Skeletal muscle satellite cell (primary cell): ENCODE results near the gene MOSPD2.

Experiments used
- H3K27me3 ChIP-seq: 2 replicates; pipeline ENCODE4 v1.7.0; 2013; ENCODE audit warnings: low read length; ENCODE audit not compliant: control insufficient read depth, insufficient read depth
- H3K36me3 ChIP-seq: 2 replicates; pipeline ENCODE4 v1.7.0; 2013; ENCODE audit warnings: mild to moderate bottlenecking, control low read depth, low read length; ENCODE audit not compliant: insufficient read depth
- H3K4me1 ChIP-seq: 2 replicates; pipeline ENCODE4 v1.7.0; 2013; ENCODE audit warnings: low read length; ENCODE audit not compliant: control insufficient read depth, insufficient read depth
- H3K4me2 ChIP-seq: 2 replicates; pipeline ENCODE4 v1.7.0; 2013; ENCODE audit warnings: mild to moderate bottlenecking, low read length
- H3K4me3 ChIP-seq: 2 replicates; pipeline ENCODE4 v1.7.0; 2013; ENCODE audit warnings: low read length
- H3K9ac ChIP-seq: 2 replicates; pipeline ENCODE4 v1.7.0; 2013; ENCODE audit warnings: mild to moderate bottlenecking, low read depth, low read length, moderate library complexity
- H3K9me3 ChIP-seq: replicated peaks from 2 replicates; pipeline ENCODE4 v1.7.0; 2013; ENCODE audit warnings: mild to moderate bottlenecking, control low read depth, low read length

MOSPD2 gene

DNA sequence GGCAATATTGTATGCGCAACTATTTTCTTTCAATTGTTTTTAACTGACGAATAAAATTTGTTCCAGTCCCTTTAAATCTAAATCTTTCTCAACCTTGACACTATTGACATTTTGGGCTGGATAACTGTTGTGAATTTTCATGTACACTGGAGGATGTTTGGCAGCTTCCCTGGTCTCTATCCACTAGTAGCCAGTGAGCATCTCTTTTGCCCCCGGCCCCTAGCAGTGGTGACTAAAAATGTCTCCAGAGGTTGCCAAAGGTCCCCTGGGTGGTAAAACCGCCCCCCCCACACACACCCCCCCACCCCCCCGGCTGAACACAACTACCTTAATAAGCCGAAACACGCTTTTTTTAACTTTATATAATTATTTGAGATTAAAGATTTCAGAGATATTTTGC, 866 bp upstream of the MOSPD2 start:
- no peaks in the 10 kb centered on the region for H3K4me1 ChIP-seq
- H3K4me2 ChIP-seq = peak overlapping the region; percentile 81
- no peaks in the 10 kb centered on the region for H3K27me3 ChIP-seq
- H3K9me3 ChIP-seq = no peaks in the 10 kb centered on the region
- no peaks in the 10 kb centered on the region for H3K36me3 ChIP-seq
- H3K9ac ChIP-seq = peak overlapping the region; percentile 72
- peak overlapping the region; percentile 87 for H3K4me3 ChIP-seq

DNA sequence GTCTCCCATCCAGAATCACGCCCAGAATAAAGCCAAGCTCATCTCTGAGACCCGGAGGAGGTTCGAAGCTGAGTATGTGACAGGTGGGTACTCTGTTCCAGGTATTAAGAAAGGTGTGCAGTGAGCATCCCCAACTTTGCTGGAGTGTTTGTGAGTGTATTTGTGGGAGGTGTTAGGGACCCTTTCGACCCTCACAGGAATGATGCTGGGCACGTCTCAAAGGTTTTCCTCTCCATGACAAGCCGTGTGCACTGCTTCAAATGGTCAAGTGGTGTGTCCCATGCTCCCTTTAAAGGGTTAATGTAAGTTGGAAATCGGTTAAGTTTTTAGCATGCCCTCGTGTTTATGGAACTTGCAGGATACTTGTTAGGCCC, 442 bp downstream of the MOSPD2 start:
- H3K4me1 ChIP-seq = no peaks in the 10 kb centered on the region
- peak overlapping the region; percentile 84 for H3K4me2 ChIP-seq
- H3K9me3 ChIP-seq = no peaks in the 10 kb centered on the region
- H3K4me3 ChIP-seq = peak overlapping the region; percentile 93
- H3K27me3 ChIP-seq = no peaks in the 10 kb centered on the region
- H3K9ac ChIP-seq = peak overlapping the region; percentile 94
- H3K36me3 ChIP-seq = no peaks in the 10 kb centered on the region

DNA sequence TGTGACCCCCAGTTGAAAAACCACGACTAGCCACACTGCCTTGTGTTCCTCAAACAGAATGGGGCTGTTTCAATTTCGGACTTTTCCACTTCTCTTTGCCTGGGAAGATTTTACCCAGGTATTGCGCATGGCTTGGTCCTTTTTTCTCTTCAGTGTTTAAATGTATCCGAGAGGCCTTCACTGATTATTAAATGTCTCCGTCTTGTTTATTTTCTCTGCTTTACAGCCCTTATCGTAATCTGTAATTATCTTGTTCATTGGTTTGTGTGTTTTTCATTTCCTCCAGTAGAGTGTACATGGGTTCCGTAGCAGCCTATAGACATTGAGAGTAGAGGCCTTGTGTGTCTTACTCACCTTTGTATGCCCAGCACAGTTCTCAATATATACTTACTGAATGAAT, 2.4 kb downstream of the MOSPD2 start:
- H3K9ac ChIP-seq = no peak overlapping the region
- H3K4me1 ChIP-seq = no peaks in the 10 kb centered on the region
- H3K4me3 ChIP-seq = no peak overlapping the region
- no peaks in the 10 kb centered on the region for H3K27me3 ChIP-seq
- H3K36me3 ChIP-seq = no peaks in the 10 kb centered on the region
- H3K9me3 ChIP-seq = no peaks in the 10 kb centered on the region
- no peak overlapping the region for H3K4me2 ChIP-seq

DNA sequence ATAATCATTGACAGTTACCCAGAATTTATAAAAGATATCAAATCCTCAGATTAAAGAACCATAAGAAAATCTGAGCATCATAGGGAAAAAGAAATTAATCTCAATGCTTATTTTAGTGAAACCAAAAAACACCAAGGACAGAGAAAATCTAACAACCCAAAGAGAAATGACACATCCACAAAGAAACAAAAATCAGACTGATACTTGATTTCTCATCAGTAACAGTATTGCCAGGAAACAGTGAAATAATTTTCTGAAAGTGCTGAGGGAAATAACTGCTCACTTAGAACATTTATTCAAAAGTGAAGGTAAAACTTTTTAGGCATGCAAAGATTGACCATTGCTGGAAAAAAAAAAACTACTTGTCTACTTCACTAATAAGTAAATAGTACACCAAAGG, 10.6 kb downstream of the MOSPD2 start:
- H3K36me3 ChIP-seq = no peaks in the 10 kb centered on the region
- no peaks in the 10 kb centered on the region for H3K4me1 ChIP-seq
- H3K4me2 ChIP-seq = no peak overlapping the region
- no peak overlapping the region for H3K9ac ChIP-seq
- no peaks in the 10 kb centered on the region for H3K27me3 ChIP-seq
- no peak overlapping the region for H3K4me3 ChIP-seq
- H3K9me3 ChIP-seq = no peaks in the 10 kb centered on the region

DNA sequence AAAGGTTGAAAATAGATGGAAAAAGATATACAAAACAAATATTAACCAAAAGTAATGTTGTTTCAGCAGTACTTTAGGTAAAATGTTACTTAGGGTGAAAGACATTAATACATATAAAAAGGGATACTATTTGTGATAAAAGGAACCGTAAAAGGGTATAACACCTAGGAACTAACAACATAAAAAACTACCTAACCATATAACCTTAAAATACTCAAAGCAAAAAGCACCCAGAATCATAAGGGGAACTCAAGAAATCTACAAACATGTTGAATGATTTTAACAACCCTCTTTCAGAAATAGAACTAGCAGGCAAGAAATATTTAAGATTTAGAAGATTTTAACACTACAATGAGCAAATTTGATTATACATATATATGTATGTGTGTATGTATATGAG, 11.5 kb downstream of the MOSPD2 start:
- Histone ChIP-seq H3K36me3 (no peaks in the 10 kb centered on the region), H3K9me3 (no peaks in the 10 kb centered on the region), H3K4me1 (no peaks in the 10 kb centered on the region), H3K27me3 (no peaks in the 10 kb centered on the region), H3K4me2 (no peak overlapping the region), H3K9ac (no peak overlapping the region), H3K4me3 (no peak overlapping the region)

DNA sequence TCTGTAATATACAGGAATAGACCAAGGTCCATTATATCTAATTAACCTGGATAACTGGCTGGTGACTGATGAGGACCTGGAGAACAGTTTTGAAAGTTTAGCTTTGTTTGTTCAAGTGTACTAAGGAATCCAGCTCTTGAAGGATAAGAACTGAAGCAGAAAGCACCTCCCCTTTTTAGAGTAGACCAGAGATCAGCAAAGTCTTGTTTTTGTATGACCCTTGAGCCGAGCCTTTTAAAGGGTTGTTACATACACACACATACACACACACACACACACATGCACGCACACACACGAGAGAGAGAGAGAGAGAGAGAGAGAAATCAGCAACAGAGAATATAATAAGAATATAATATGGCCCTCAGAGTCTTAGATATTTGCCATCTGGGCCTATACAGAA, 13.0 kb downstream of the MOSPD2 start:
- Histone ChIP-seq H3K4me1 (no peaks in the 10 kb centered on the region), H3K4me2 (no peak overlapping the region), H3K9ac (no peak overlapping the region), H3K9me3 (no peaks in the 10 kb centered on the region), H3K4me3 (no peak overlapping the region), H3K36me3 (no peaks in the 10 kb centered on the region), H3K27me3 (no peaks in the 10 kb centered on the region)

DNA sequence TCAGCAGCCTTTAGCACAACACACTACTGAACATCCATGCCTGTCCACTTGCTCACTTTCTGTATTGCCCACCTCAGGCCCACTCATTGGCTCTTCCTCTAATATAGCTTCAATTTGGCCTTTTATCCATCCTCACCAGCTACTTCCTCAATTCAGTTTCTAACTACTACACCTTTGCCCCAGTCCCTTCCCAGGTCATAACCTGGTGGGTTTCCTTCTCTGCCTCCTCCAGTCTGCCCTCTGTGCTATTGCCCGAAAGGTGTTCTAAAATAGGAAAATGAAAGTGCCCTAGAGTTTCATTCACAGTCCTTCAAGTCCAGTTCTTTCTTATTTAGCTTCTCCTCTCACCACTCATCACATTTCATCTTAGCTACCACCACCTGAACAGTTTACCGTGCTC, 23.1 kb downstream of the MOSPD2 start:
- Histone ChIP-seq H3K36me3 (no peaks in the 10 kb centered on the region), H3K4me2 (no peak overlapping the region), H3K27me3 (no peaks in the 10 kb centered on the region), H3K9ac (no peak overlapping the region), H3K9me3 (no peaks in the 10 kb centered on the region), H3K4me3 (no peak overlapping the region), H3K4me1 (peaks cover 8% of the 10 kb centered on the region)

DNA sequence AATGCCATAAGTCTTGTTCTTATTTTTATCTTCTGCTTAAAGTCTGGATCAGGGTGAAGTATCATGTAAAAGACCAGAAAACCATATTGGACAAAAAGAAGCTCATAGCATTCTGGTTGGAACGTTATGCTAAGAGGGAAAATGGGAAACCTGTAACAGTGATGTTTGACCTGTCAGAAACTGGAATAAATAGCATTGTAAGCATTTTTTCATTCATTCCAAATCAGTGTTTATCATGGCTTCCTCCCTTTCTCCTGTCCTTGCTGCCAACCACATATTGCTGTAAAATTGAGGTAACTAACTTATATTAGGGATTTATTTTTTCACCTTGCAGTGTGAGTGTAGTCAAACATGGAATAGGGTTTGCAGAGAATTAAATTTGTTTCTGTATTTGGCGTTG, 23.8 kb downstream of the MOSPD2 start:
- no peaks in the 10 kb centered on the region for H3K36me3 ChIP-seq
- no peak overlapping the region for H3K9ac ChIP-seq
- no peaks in the 10 kb centered on the region for H3K27me3 ChIP-seq
- no peaks in the 10 kb centered on the region for H3K9me3 ChIP-seq
- no peak overlapping the region for H3K4me2 ChIP-seq
- peaks cover 8% of the 10 kb centered on the region for H3K4me1 ChIP-seq
- no peak overlapping the region for H3K4me3 ChIP-seq

DNA sequence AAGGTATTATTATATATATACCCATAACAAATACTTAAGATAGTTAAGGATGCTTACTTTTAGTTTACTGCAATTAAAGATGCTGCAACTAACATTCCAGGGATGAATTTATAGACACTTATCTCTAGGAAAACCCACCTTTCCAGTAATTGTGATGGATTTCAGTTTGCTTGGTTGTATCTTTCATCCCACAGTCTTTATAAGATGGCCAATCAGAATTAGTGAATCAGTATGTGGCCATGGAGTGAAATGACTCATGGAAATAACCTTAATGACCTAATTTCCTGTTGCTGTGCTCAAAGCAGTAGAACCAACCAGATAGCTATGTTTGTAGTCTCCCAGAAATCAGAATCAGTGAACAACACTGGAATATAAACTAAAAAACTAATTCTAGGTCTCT, 26.4 kb downstream of the MOSPD2 start:
- Histone ChIP-seq H3K9ac (no peak overlapping the region), H3K9me3 (no peaks in the 10 kb centered on the region), H3K27me3 (no peaks in the 10 kb centered on the region), H3K4me2 (no peak overlapping the region), H3K4me1 (peaks cover 13% of the 10 kb centered on the region), H3K36me3 (peaks cover 4% of the 10 kb centered on the region), H3K4me3 (no peak overlapping the region)

DNA sequence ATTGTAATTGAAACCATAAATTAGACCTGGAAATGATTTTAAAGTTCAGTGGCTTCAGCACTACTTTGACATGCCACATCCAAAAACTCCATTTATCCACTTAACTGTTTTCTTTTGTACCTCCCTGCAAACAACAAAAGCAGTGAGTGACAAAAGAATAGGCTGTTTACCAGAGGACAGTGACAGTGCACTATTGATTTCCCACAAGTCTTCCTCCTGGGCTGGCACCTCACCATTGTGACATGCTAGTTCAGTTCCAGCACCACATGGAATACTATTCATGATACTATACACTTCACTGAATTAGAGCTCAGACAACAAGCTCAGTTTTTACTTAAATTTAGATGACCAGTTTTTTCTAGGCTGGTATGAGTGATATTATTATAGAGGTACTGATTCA, 29.3 kb downstream of the MOSPD2 start:
- H3K4me2 ChIP-seq = no peak overlapping the region

DNA sequence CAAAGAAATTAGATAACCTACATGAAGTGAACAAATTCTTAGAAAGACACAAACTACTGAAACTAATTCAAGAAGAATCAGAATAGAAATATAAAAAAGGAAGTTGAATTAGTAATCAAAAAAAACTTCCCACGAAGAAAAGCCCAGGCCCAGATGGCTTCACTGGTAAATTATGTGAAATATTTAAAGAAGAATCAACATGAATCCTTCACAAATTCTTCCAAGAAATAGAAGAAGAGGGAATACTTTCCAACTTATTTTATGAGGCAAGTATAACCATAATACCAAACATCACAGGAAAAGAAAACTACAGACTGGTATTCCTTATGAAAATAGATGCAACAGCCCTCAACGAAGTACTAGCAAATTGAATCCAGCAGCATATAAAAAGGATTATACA, 30.7 kb downstream of the MOSPD2 start:
- H3K4me3 ChIP-seq = no peak overlapping the region
- H3K9me3 ChIP-seq = no peaks in the 10 kb centered on the region
- H3K27me3 ChIP-seq = no peaks in the 10 kb centered on the region
- H3K36me3 ChIP-seq = peaks cover 9% of the 10 kb centered on the region
- no peak overlapping the region for H3K9ac ChIP-seq
- H3K4me1 ChIP-seq = peaks cover 13% of the 10 kb centered on the region
- no peak overlapping the region for H3K4me2 ChIP-seq

More for the DNA sequence above, 29.3 kb downstream of the MOSPD2 start:
- Histone ChIP-seq H3K4me3 (no peak overlapping the region), H3K27me3 (no peaks in the 10 kb centered on the region), H3K9ac (no peak overlapping the region), H3K4me1 (peaks cover 13% of the 10 kb centered on the region), H3K9me3 (no peaks in the 10 kb centered on the region), H3K36me3 (peaks cover 9% of the 10 kb centered on the region)

DNA sequence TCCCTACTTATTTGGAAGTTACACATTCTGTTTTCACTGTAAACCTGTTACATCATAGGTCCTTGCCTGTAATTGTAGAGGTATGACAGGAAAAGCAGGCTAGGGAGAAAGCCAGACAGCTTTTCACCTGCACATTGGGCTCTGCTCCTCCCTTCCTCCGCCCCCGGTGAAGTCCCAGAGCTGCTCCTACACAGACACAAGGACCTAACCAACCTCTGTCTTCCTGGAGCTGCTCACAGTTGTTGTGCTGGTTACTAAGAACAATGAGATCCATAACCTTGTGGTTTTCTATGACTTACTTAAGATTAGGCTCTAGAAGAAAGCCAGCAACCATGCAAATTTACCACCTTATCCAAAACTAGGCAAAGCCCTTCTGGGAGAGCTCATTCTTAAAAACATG, 40.0 kb downstream of the MOSPD2 start:
- Histone ChIP-seq H3K4me1 (peaks cover 9% of the 10 kb centered on the region), H3K27me3 (no peaks in the 10 kb centered on the region), H3K9ac (no peak overlapping the region), H3K4me2 (no peak overlapping the region), H3K9me3 (no peaks in the 10 kb centered on the region), H3K4me3 (no peak overlapping the region), H3K36me3 (peaks cover 9% of the 10 kb centered on the region)
